ENCODE data around the gene SETDB1.

GRCh38 chr1:150955280-150955679 lies 29.1 kb downstream of the SETDB1 start:
- TF ChIP-seq, protein P1, sequence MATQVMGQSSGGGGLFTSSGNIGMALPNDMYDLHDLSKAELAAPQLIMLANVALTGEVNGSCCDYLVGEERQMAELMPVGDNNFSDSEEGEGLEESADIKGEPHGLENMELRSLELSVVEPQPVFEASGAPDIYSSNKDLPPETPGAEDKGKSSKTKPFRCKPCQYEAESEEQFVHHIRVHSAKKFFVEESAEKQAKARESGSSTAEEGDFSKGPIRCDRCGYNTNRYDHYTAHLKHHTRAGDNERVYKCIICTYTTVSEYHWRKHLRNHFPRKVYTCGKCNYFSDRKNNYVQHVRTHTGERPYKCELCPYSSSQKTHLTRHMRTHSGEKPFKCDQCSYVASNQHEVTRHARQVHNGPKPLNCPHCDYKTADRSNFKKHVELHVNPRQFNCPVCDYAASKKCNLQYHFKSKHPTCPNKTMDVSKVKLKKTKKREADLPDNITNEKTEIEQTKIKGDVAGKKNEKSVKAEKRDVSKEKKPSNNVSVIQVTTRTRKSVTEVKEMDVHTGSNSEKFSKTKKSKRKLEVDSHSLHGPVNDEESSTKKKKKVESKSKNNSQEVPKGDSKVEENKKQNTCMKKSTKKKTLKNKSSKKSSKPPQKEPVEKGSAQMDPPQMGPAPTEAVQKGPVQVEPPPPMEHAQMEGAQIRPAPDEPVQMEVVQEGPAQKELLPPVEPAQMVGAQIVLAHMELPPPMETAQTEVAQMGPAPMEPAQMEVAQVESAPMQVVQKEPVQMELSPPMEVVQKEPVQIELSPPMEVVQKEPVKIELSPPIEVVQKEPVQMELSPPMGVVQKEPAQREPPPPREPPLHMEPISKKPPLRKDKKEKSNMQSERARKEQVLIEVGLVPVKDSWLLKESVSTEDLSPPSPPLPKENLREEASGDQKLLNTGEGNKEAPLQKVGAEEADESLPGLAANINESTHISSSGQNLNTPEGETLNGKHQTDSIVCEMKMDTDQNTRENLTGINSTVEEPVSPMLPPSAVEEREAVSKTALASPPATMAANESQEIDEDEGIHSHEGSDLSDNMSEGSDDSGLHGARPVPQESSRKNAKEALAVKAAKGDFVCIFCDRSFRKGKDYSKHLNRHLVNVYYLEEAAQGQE (IDR thresholded peaks at IDR 0.05; ENCODE audit: borderline replicate concordance): no peak
- TF ChIP-seq, protein P2, sequence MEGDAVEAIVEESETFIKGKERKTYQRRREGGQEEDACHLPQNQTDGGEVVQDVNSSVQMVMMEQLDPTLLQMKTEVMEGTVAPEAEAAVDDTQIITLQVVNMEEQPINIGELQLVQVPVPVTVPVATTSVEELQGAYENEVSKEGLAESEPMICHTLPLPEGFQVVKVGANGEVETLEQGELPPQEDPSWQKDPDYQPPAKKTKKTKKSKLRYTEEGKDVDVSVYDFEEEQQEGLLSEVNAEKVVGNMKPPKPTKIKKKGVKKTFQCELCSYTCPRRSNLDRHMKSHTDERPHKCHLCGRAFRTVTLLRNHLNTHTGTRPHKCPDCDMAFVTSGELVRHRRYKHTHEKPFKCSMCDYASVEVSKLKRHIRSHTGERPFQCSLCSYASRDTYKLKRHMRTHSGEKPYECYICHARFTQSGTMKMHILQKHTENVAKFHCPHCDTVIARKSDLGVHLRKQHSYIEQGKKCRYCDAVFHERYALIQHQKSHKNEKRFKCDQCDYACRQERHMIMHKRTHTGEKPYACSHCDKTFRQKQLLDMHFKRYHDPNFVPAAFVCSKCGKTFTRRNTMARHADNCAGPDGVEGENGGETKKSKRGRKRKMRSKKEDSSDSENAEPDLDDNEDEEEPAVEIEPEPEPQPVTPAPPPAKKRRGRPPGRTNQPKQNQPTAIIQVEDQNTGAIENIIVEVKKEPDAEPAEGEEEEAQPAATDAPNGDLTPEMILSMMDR (IDR thresholded peaks at IDR 0.05; ENCODE audit: poor library complexity, severe bottlenecking): no peak
- TF ChIP-seq EP300 (conservative IDR thresholded peaks at IDR 0.05; ENCODE audit: poor library complexity, severe bottlenecking): no peak

Data from neural cell (in vitro differentiated cells).